Measurements from ENCODE around the gene NOP10. TPM values are rescaled to one million over a fixed set of nuclear protein-coding genes. Genes with fewer than 3 reads are reported as not detected.

The NOP10 gene
- polyA plus RNA-seq, 1 donor (not counting 4 experiments of a cell fraction or from before 2014, with no cell fraction given), result 663 TPM

- no peaks in the 10 kb centered on the region for H3K9me3 ChIP-seq (ENCODE audit: control insufficient read depth, low read depth, low read length)
- no peaks in the 10 kb centered on the region for H4K20me1 ChIP-seq (ENCODE audit: control insufficient read depth, extremely low read depth, insufficient read depth, low read length)
- FAIRE-seq (no peak), DNase-seq (ENCODE audit: low read depth, low spot score) (no peak)
- no peaks in the 10 kb centered on the region for H3K9me1 ChIP-seq (ENCODE audit: control insufficient read depth, extremely low read depth, insufficient read depth, low read length)
- peaks cover 16% of the 10 kb centered on the region for H3K79me2 ChIP-seq (ENCODE audit: control insufficient read depth, insufficient read depth, low read length)
- no peak overlapping the region for H3K27ac ChIP-seq (ENCODE audit: control insufficient read depth, insufficient read depth, low read length)
- H3K27me3 ChIP-seq (ENCODE audit: control insufficient read depth, extremely low read depth, insufficient read depth, low read length), result no peaks in the 10 kb centered on the region
- TF ChIP-seq, protein P1, sequence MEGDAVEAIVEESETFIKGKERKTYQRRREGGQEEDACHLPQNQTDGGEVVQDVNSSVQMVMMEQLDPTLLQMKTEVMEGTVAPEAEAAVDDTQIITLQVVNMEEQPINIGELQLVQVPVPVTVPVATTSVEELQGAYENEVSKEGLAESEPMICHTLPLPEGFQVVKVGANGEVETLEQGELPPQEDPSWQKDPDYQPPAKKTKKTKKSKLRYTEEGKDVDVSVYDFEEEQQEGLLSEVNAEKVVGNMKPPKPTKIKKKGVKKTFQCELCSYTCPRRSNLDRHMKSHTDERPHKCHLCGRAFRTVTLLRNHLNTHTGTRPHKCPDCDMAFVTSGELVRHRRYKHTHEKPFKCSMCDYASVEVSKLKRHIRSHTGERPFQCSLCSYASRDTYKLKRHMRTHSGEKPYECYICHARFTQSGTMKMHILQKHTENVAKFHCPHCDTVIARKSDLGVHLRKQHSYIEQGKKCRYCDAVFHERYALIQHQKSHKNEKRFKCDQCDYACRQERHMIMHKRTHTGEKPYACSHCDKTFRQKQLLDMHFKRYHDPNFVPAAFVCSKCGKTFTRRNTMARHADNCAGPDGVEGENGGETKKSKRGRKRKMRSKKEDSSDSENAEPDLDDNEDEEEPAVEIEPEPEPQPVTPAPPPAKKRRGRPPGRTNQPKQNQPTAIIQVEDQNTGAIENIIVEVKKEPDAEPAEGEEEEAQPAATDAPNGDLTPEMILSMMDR (optimal IDR thresholded peaks at IDR 0.05 in 1 of 3, IDR thresholded peaks at IDR 0.05 in 1 of 3, conservative IDR thresholded peaks at IDR 0.05 in 1 of 3; ENCODE audit: extremely low read depth in 1 of 3, insufficient read depth in 2 of 3, low read length in 3 of 3), result no peak
- TF ChIP-seq EZH2 (IDR thresholded peaks at IDR 0.05; ENCODE audit: low read length), result no peak
- H2AFZ ChIP-seq (ENCODE audit: control insufficient read depth, low read length), result no peak overlapping the region
- H3K9ac ChIP-seq (ENCODE audit: control insufficient read depth, extremely low read depth, insufficient read depth, low read length), result no peak overlapping the region
- dilution Hi-C loops (cut with MboI; ENCODE audit: extremely low pct_ligation_motif_present, low sequenced_read_pairs), result no loop called here
- peaks cover 15% of the 10 kb centered on the region for H3K4me1 ChIP-seq (ENCODE audit: control insufficient read depth, extremely low read depth, insufficient read depth, low read length)
- H3K36me3 ChIP-seq (ENCODE audit: control insufficient read depth in 2 of 2, extremely low read depth in 1 of 2, insufficient read depth in 2 of 2, low read length in 2 of 2), result peaks cover 0 to 5% of the 10 kb centered on the region in 2 experiments
- no peak overlapping the region for H3K4me2 ChIP-seq (ENCODE audit: control insufficient read depth, extremely low read depth, insufficient read depth, low read depth, low read length)
- no peak overlapping the region for H3K4me3 ChIP-seq (ENCODE audit: control insufficient read depth in 2 of 3, extremely low read depth in 1 of 3, insufficient read depth in 2 of 3, low read depth in 1 of 3, low read length in 3 of 3)
Measured at GRCh38 chr15:34370129-34370528, 27.2 kb upstream of the NOP10 start.

DNA sequence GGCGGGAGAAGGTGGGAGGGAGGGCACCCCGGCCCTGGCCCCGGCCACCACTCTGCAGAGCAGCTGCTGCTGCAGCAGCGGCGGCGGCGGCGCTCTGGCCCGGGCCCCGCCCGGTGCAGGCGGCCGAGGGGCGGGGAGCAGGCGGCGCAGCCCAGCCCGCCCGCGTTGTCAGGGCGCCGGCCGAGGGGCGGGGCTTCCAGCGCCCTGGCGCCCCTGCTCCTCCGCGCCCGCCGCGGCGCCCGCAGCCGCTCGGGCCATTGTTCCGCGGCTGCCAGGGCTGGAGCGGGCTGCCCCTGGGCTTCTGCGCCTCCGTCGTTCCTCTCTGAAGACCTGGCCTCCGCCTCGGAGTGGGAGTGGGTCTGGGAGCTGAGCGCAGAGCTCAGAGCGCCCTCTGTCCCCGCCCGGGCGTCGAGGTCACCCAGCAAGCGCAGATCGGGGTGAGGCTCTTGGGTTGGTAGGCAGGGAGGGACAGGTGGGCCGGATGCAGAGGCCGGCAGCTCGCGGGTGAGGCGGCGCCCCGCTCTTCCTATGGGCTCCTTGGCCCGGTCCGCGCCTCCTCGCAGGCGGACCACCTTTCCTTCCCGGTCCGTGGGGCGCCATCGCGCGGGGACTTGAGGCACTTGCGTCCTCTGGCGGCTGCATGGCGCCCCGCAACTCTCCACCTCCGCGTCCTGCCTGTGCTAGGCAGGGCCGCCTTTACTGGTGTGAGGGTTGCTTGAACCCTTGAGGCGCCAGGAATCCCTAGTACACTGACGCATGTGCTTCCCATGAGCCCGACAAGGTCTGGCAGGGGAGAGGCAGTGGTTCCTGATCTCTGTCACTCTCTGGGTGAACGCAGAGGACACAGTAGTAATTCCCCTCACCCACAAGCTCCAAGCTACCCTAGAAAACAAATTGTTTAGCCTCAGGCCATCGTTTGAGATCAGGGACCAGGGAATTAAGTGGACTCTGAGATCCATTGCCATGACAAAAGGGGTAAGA lies 24.5 kb upstream of the NOP10 start, which contains the start of gene LPCAT4:
Gene LPCAT4, minus strand, starts transcription at position 96 of the 981 bp plus-strand sequence. CDS start 96 bp downstream, outside the sequence.
- Histone ChIP-seq H3K4me2 (ENCODE audit: control insufficient read depth, extremely low read depth, insufficient read depth, low read depth, low read length) (peak within 1 kb of the TSS; percentile 87), H3K27ac (ENCODE audit: control insufficient read depth, insufficient read depth, low read length) (peak within 1 kb of the TSS; percentile 70), H3K9me3 (ENCODE audit: control insufficient read depth, low read depth, low read length) (no peaks in the 10 kb centered on the region), H3K4me3 (ENCODE audit: control insufficient read depth in 2 of 3, extremely low read depth in 1 of 3, insufficient read depth in 2 of 3, low read depth in 1 of 3, low read length in 3 of 3) (peak within 1 kb of the TSS; percentile 73 to 90 (median 80)), H2AFZ (ENCODE audit: control insufficient read depth, low read length) (peak within 1 kb of the TSS; percentile 95), H3K9me1 (ENCODE audit: control insufficient read depth, extremely low read depth, insufficient read depth, low read length) (no peaks in the 10 kb centered on the region), H4K20me1 (ENCODE audit: control insufficient read depth, extremely low read depth, insufficient read depth, low read length) (no peaks in the 10 kb centered on the region), H3K9ac (ENCODE audit: control insufficient read depth, extremely low read depth, insufficient read depth, low read length) (peak within 1 kb of the TSS; percentile 82), H3K4me1 (ENCODE audit: control insufficient read depth, extremely low read depth, insufficient read depth, low read length) (peaks cover 15% of the 10 kb centered on the region), H3K27me3 (ENCODE audit: control insufficient read depth, extremely low read depth, insufficient read depth, low read length) (no peaks in the 10 kb centered on the region), H3K36me3 (ENCODE audit: control insufficient read depth in 2 of 2, extremely low read depth in 1 of 2, insufficient read depth in 2 of 2, low read length in 2 of 2) (peaks cover 7 to 24% of the 10 kb centered on the region in 2 experiments), H3K79me2 (ENCODE audit: control insufficient read depth, insufficient read depth, low read length) (peaks cover 24% of the 10 kb centered on the region)
- dilution Hi-C loops (cut with MboI; ENCODE audit: extremely low pct_ligation_motif_present, low sequenced_read_pairs), result no loop called here
- FAIRE-seq (peak; percentile 56), DNase-seq (ENCODE audit: low read depth, low spot score) (peak; percentile 45)
- no peak for TF ChIP-seq EZH2 (IDR thresholded peaks at IDR 0.05; ENCODE audit: low read length)
- TF ChIP-seq, protein P1 (optimal IDR thresholded peaks at IDR 0.05 in 1 of 3, IDR thresholded peaks at IDR 0.05 in 1 of 3, conservative IDR thresholded peaks at IDR 0.05 in 1 of 3; ENCODE audit: extremely low read depth in 1 of 3, insufficient read depth in 2 of 3, low read length in 3 of 3), result peak; percentile 78 to 98 (median 95)

All from keratinocyte (primary cell).